Right lobe of liver (tissue), 6 donors: ENCODE data around the gene IL1R1. TPM values are rescaled to one million over a fixed set of nuclear protein-coding genes. Genes with fewer than 3 reads are reported as not detected.

ENCODE experiments used
- ATAC-seq, 4 donors: fragments of 200-7000 bp; cut with Tn5 transposase; one replicate each; pipeline ENCODE4 v1.9.1; 2020; ENCODE audit warnings: mild to moderate bottlenecking in 4 of 4, moderate library complexity in 4 of 4
- DNase-seq, 3 donors: peaks; one replicate each; pipeline ENCODE4 v3.0.0-alpha.2; 2020
- H3K27ac ChIP-seq, 3 donors: fragments of 200-600 bp; one replicate each; pipeline ENCODE4 v1.8.0; 2022
- H3K27me3 ChIP-seq, 2 donors: fragments of 200-600 bp; one replicate each; pipeline ENCODE4 v1.8.0; 2022
- H3K36me3 ChIP-seq, 4 donors: fragments of 200-600 bp; sonication (generic) in 1 of 4; one replicate each; pipeline versions ENCODE4 v1.5.1 to v1.8.0; 2017 to 2022; ENCODE audit warnings: control low read depth in 1 of 4
- H3K4me1 ChIP-seq, 4 donors: fragments of 200-600 bp; sonication (generic) in 1 of 4; one replicate each; pipeline versions ENCODE4 v1.5.1 to v1.8.0; 2017 to 2022; ENCODE audit warnings: control low read depth in 1 of 4
- H3K4me3 ChIP-seq, 3 donors: fragments of 200-600 bp; one replicate each; pipeline ENCODE4 v1.8.0; 2022
- H3K9me3 ChIP-seq, 4 donors: fragments of 200-600 bp; sonication (generic) in 1 of 4; one replicate each; pipeline versions ENCODE4 v1.5.1 to v1.8.0; 2017 to 2022; ENCODE audit warnings: control low read depth in 1 of 4
- CTCF ChIP-seq, 4 donors: fragments of 200-600 bp in 3 of 4; fragments of 450-650 bp in 1 of 4; IDR thresholded peaks; one replicate each; pipeline versions ENCODE4 v1.5.1 to v1.8.0; 2016 to 2022; ENCODE audit warnings: antibody characterized with exemption in 4 of 4, mild to moderate bottlenecking in 2 of 4
- POLR2A ChIP-seq: fragments of 450-650 bp; IDR thresholded peaks from one replicate; pipeline ENCODE4 v1.6.1; 2017; ENCODE audit warnings: antibody characterized with exemption, mild to moderate bottlenecking
- WGBS: methylation state at CpG from one replicate; pipeline ENCODE4 v1.1.6; 2018; ENCODE audit warnings: low coverage, low lambda C conversion rate; ENCODE audit not compliant: insufficient coverage; ENCODE audit errors: missing lambda C conversion rate; 5-methylcytosine and 5-hydroxymethylcytosine counted together
- intact Hi-C, 2 donors: fragments of 100-400 bp; cut with DNase I; formaldehyde crosslinking; loops; one replicate each; pipeline versions ENCODE4 v1.11.2 to v1.14.1; 2022
- total RNA-seq, 6 experiments: library from RNA; depleted of rRNA in 2 of 6; stranded (reverse); fragments of >200 nt in 2 of 6; fragmentation: NEBNext Ultra II Directional in 3 of 6; extraction: Animal tissue kit (Norgen Biotek cat#: 25700) in 3 of 6; gene quantifications; one replicate each; pipeline versions ENCODE4 v1.1.0 to v1.2.4, GENCODE V29; 2016 to 2023
- donor health status: DM: no; HTN: yes; CAD: no.
- donor health status: DM: no; HTN: no; CAD: no.
- donor health status: DM: no; HTN: no; CAD: no.
- donor health status: DM: no; HTN: yes; CAD: no.
- donor health status: DM: no; HTN: yes; CAD: no.

IL1R1 gene
- total RNA-seq, 6 experiments from 2014 or later: 40.8 to 67.6 (median 52.2) TPM

DNA sequence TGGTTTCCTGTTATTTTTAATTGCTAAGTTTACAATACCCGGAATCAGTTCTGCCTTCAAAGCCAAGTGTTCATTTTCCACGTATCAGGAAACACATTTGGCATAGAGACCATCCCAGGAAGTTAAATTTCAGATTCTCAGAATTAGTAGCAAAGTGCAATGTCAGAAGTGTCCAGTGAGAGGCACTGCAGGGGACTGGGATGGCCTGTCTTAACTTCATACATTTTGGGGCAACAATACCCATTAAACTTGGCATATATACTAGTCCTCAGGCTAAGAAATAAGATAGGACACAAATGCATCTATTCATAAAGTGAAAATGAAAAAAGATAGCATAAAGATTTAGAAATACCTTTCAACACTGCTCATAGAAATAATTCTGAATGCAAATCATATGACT lies 42.8 kb downstream of the IL1R1 start:
- Histone ChIP-seq H3K9me3 (no peaks in the 10 kb centered on the region), H3K27ac (no peak overlapping the region), H3K4me1 (peaks cover 0 to 6% (median 2%) of the 10 kb centered on the region in 4 donors), H3K4me3 (no peak overlapping the region), H3K27me3 (no peaks in the 10 kb centered on the region), H3K36me3 (no peaks in the 10 kb centered on the region)
- 3% methylated on average over 2 of the region's 2 CpGs for WGBS
- intact Hi-C loops: loop anchor here in 1 of 2 donors (10.0 kb wide), 1 partner anchor 49 kb away; no protein-coding TSS in a partner anchor
- ATAC-seq (peak in 3 of 4 donors; percentile 29 to 32 (median 32)), DNase-seq (no peak)
- TF ChIP-seq CTCF (IDR thresholded peaks at IDR 0.05): peak; percentile 57 to 64 (median 62)
- no peak for TF ChIP-seq POLR2A

GRCh38 chr2:102186791-102187495 lies 44.4 kb downstream of the IL1R1 start, which contains the start of gene IL1RL2:
TSS of gene IL1RL2 (plus strand) at chr2:102187023. CDS start at chr2:102187868, 845 bp downstream.
- peak; percentile 53 to 74 (median 61) for ATAC-seq
- peak within 1 kb of the TSS; percentile 39 to 63 (median 59) for H3K4me3 ChIP-seq
- no peaks in the 10 kb centered on the region for H3K36me3 ChIP-seq
- WGBS: 15% methylated on average over 9 of the region's 36 CpGs
- peak; percentile 63 to 67 (median 64) for DNase-seq
- TF ChIP-seq CTCF (IDR thresholded peaks at IDR 0.05) (no peak), POLR2A (no peak)
- H3K27ac ChIP-seq: peak within 1 kb of the TSS; percentile 59 to 77 (median 69)
- intact Hi-C loops: loop anchor here in 1 of 2 donors (10.0 kb wide), 1 partner anchor 48 kb away; no protein-coding TSS in a partner anchor
- H3K9me3 ChIP-seq: no peaks in the 10 kb centered on the region
- no peaks in the 10 kb centered on the region for H3K27me3 ChIP-seq
- H3K4me1 ChIP-seq: peaks cover 0 to 13% (median 2%) of the 10 kb centered on the region in 4 donors

DNA sequence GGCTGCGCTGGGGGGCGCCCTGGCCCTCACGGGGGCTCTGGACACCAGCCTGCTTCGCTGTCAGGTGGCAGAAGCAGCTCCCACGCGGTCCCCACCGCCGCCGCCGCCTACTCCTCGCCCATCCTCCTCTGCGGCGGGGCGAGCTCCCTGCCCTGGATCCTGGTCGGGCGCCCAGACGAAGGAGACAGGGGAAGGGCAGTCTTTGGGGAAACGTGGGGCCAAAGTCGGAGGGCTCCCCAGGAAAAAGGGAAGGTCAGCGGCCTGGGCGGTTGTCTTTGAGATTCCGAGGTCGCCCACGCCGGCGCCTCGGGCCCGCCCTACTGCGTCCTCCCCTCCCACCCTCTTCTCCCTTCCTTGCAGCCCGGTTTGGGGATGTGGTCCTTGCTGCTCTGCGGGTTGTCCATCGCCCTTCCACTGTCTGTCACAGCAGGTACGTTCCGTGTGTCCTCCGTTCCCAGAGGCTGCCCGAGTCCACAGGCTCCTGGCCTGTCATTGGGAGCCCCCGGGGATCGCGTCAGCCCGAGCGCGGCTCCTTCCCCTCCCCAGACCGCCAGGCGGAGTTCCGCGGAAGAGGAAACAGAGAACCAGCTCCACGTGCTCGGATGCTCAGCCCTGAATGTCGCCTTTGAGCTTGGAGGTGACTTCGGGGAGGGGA lies 45.1 kb downstream of the IL1R1 start:
- no peaks in the 10 kb centered on the region for H3K9me3 ChIP-seq
- 1% methylated on average over 18 of the region's 50 CpGs for WGBS
- intact Hi-C loops: loop anchor here in 1 of 2 donors (10.0 kb wide), 1 partner anchor 47 kb away; no protein-coding TSS in a partner anchor

More for the DNA sequence above, 45.1 kb downstream of the IL1R1 start:
- Histone ChIP-seq H3K27me3 (no peaks in the 10 kb centered on the region), H3K4me1 (peaks cover 0 to 13% (median 2%) of the 10 kb centered on the region in 4 donors), H3K27ac (peak overlapping the region; percentile 59 to 77 (median 69)), H3K4me3 (peak overlapping the region; percentile 39 to 63 (median 59)), H3K36me3 (no peaks in the 10 kb centered on the region)
- DNase-seq: peak; percentile 68 to 73 (median 71)
- TF ChIP-seq CTCF (IDR thresholded peaks at IDR 0.05) (peak; percentile 12 to 38 (median 18)), POLR2A (no peak)
- peak; percentile 69 to 81 (median 78) for ATAC-seq
